Caco-2 (cell line): Measurements from ENCODE around the gene LCNL1. TPM values are rescaled to one million over a fixed set of nuclear protein-coding genes. Genes with fewer than 3 reads are reported as not detected.

Experiments used
- BruUV-seq: library from RNA; stranded (reverse); fragments of 400-500 nt; replicated peaks from 2 replicates; lab custom pipeline; 2021; lab: Mats Ljungman, UMichigan
- CTCF ChIA-PET: fragments of 300-600 bp; sonication (Branson Sonifier 250); formaldehyde crosslinking; loops from one replicate; lab custom pipeline; 2022; ENCODE audit warnings: antibody characterized with exemption; lab: Charles Lee
- POLR2A ChIA-PET: fragments of 300-600 bp; sonication (Branson Sonifier 250); formaldehyde crosslinking; loops from one replicate; lab custom pipeline; 2022; ENCODE audit warnings: antibody characterized with exemption; lab: Charles Lee
- DNase-seq, 2 experiments: peaks; one replicate each; pipeline versions ENCODE4 v3.0.0 to v3.0.0-alpha.2; 2020 to 2022
- H3K27me3 ChIP-seq: replicated peaks from 2 replicates; pipeline ENCODE4 v1.6.0; 2011; ENCODE audit warnings: low read length; ENCODE audit not compliant: control insufficient read depth, insufficient read depth
- H3K36me3 ChIP-seq: 2 replicates; pipeline ENCODE4 v1.5.1; 2011; ENCODE audit warnings: low read length; ENCODE audit not compliant: control insufficient read depth, insufficient read depth
- H3K4me1 ChIP-seq: fragments of 250-450 bp; sonication (Bioruptor Pico); 2 replicates; pipeline ENCODE4 v1.5.1; 2020; ENCODE audit warnings: mild to moderate bottlenecking
- H3K4me3 ChIP-seq: 2 replicates; pipeline ENCODE4 v1.5.1; 2011; ENCODE audit warnings: low read depth, mild to moderate bottlenecking, control low read depth, low read length
- H3K9me3 ChIP-seq: fragments of 250-450 bp; sonication (Bioruptor Pico); 2 replicates; pipeline ENCODE4 v1.5.1; 2020; ENCODE audit warnings: mild to moderate bottlenecking, moderate library complexity
- H3K27ac Mint-ChIP-seq: one replicate; pipeline ENCODE4 v1.8.0; 2022; ENCODE audit warnings: mixed read lengths; ENCODE audit not compliant: unreplicated experiment
- H3K27me3 Mint-ChIP-seq: one replicate; pipeline ENCODE4 v1.8.0; 2022; ENCODE audit warnings: mixed read lengths; ENCODE audit not compliant: insufficient read depth, unreplicated experiment
- H3K36me3 Mint-ChIP-seq: one replicate; pipeline ENCODE4 v1.8.0; 2022; ENCODE audit warnings: mild to moderate bottlenecking, mixed read lengths; ENCODE audit not compliant: insufficient read depth, unreplicated experiment
- H3K4me1 Mint-ChIP-seq: one replicate; pipeline ENCODE4 v1.8.0; 2022; ENCODE audit warnings: low read depth, mixed read lengths; ENCODE audit not compliant: unreplicated experiment
- H3K4me3 Mint-ChIP-seq: one replicate; pipeline ENCODE4 v1.8.0; 2022; ENCODE audit warnings: mild to moderate bottlenecking, moderate library complexity, mixed read lengths; ENCODE audit not compliant: unreplicated experiment
- H3K9me3 Mint-ChIP-seq: one replicate; pipeline ENCODE4 v1.8.0; 2022; ENCODE audit warnings: mixed read lengths; ENCODE audit not compliant: unreplicated experiment
- CTCF ChIP-seq, 2 experiments: fragments of 200-600 bp in 1 of 2; IDR thresholded peaks; 1 replicate in 1 of 2; 2 replicates in 1 of 2; pipeline versions ENCODE4 v1.5.1 to v1.8.0; 2011 to 2022; ENCODE audit warnings: antibody characterized with exemption in 1 of 2, control low read depth in 1 of 2, inconsistent platforms in 1 of 2, low read depth in 1 of 2, low read length in 1 of 2, mild to moderate bottlenecking in 1 of 2, moderate library complexity in 1 of 2; ENCODE audit not compliant: insufficient read depth in 1 of 2, severe bottlenecking in 1 of 2, unreplicated experiment in 1 of 2
- intact Hi-C: fragments of 100-400 bp; cut with micrococcal nuclease; formaldehyde crosslinking; loops from one replicate; pipeline ENCODE4 v1.10.0; 2022; ENCODE audit not compliant: unreplicated experiment
- total RNA-seq: library from RNA; stranded (reverse); gene quantifications from 2 replicates; pipeline ENCODE4 v1.2.3, GENCODE V29; 2022

The LCNL1 gene
- total RNA-seq, 1 experiment from 2014 or later: not detected

- Mint-ChIP-seq H3K27ac (no peak overlapping the region), H3K27me3 (no peaks in the 10 kb centered on the region), H3K4me3 (no peak overlapping the region), H3K4me1 (no peaks in the 10 kb centered on the region), H3K9me3 (no peaks in the 10 kb centered on the region), H3K36me3 (no peaks in the 10 kb centered on the region)
- Histone ChIP-seq H3K27me3 (no peaks in the 10 kb centered on the region), H3K4me3 (no peak overlapping the region), H3K9me3 (no peaks in the 10 kb centered on the region), H3K4me1 (no peaks in the 10 kb centered on the region), H3K36me3 (no peaks in the 10 kb centered on the region)
- BruUV-seq: no TSS peak
- no peak for TF ChIP-seq CTCF (IDR thresholded peaks at IDR 0.05; ENCODE audit: insufficient read depth in 1 of 2, low read depth in 1 of 2, low read length in 1 of 2, severe bottlenecking in 1 of 2, unreplicated experiment in 1 of 2)
- POLR2A ChIA-PET: no interaction called here
- intact Hi-C loops: no loop called here
- CTCF ChIA-PET: interaction anchor here (0.6 to 1.3 kb wide), 2 partner anchors 23 to 56 kb away, joined by 3 read pairs; no protein-coding TSS in a partner anchor
- DNase-seq: no peak
These were observed 8.9 kb upstream of the LCNL1 start for GRCh38 chr9:136973618-136974617.

GRCh38 chr9:136974817-136975535, 7.8 kb upstream of the LCNL1 start:
- POLR2A ChIA-PET: interaction anchor here (0.8 kb wide), 1 partner anchor 17 kb away, joined by 4 read pairs; the partner anchor contains the start of gene PAXX
- Histone ChIP-seq H3K4me3 (no peak overlapping the region), H3K27me3 (no peaks in the 10 kb centered on the region), H3K4me1 (no peaks in the 10 kb centered on the region), H3K36me3 (no peaks in the 10 kb centered on the region), H3K9me3 (no peaks in the 10 kb centered on the region)
- Mint-ChIP-seq H3K27ac (no peak overlapping the region), H3K36me3 (no peaks in the 10 kb centered on the region), H3K9me3 (no peaks in the 10 kb centered on the region), H3K27me3 (no peaks in the 10 kb centered on the region), H3K4me3 (no peak overlapping the region), H3K4me1 (no peaks in the 10 kb centered on the region)
- no TSS peak for BruUV-seq
- no peak for TF ChIP-seq CTCF (IDR thresholded peaks at IDR 0.05; ENCODE audit: insufficient read depth in 1 of 2, low read depth in 1 of 2, low read length in 1 of 2, severe bottlenecking in 1 of 2, unreplicated experiment in 1 of 2)
- DNase-seq: no peak
- intact Hi-C loops: no loop called here
- CTCF ChIA-PET: interaction anchor here (1.3 kb wide), 1 partner anchor 55 kb away, joined by 3 read pairs; no protein-coding TSS in a partner anchor

- Histone ChIP-seq H3K4me3 (no peak overlapping the region), H3K27me3 (no peaks in the 10 kb centered on the region), H3K4me1 (no peaks in the 10 kb centered on the region), H3K9me3 (no peaks in the 10 kb centered on the region), H3K36me3 (no peaks in the 10 kb centered on the region)
- POLR2A ChIA-PET: interaction anchor here (0.8 kb wide), 1 partner anchor 16 kb away, joined by 4 read pairs; the partner anchor contains the start of gene PAXX
- no peaks in the 10 kb centered on the region for H3K4me1 Mint-ChIP-seq
- DNase-seq: no peak
- CTCF ChIA-PET: no interaction called here
- H3K9me3 Mint-ChIP-seq: no peaks in the 10 kb centered on the region
- no peak overlapping the region for H3K4me3 Mint-ChIP-seq
- no TSS peak for BruUV-seq
- no peaks in the 10 kb centered on the region for H3K36me3 Mint-ChIP-seq
- intact Hi-C loops: no loop called here
- H3K27ac Mint-ChIP-seq: no peak overlapping the region
- TF ChIP-seq CTCF (IDR thresholded peaks at IDR 0.05; ENCODE audit: insufficient read depth in 1 of 2, low read depth in 1 of 2, low read length in 1 of 2, severe bottlenecking in 1 of 2, unreplicated experiment in 1 of 2): no peak
- H3K27me3 Mint-ChIP-seq: no peaks in the 10 kb centered on the region
These were observed 7.1 kb upstream of the LCNL1 start for GRCh38 chr9:136975644-136976043.
